Left ventricle myocardium inferior (tissue), 1 donor: Measurements from ENCODE around the gene CLEC2D. TPM values are rescaled to one million over a fixed set of nuclear protein-coding genes. Genes with fewer than 3 reads are reported as not detected.

Experiments
- DNase-seq: peaks from one replicate; pipeline ENCODE4 v3.0.0-alpha.2; 2020
- H3K27ac ChIP-seq: fragments of 200-600 bp; replicated peaks from 2 replicates; pipeline ENCODE4 v1.8.0; 2021
- H3K27me3 ChIP-seq: fragments of 200-600 bp; 2 replicates; pipeline ENCODE4 v1.8.0; 2021; ENCODE audit warnings: low read depth
- H3K36me3 ChIP-seq: fragments of 200-600 bp; 2 replicates; pipeline ENCODE4 v1.8.0; 2021
- H3K4me1 ChIP-seq: fragments of 200-600 bp; 2 replicates; pipeline ENCODE4 v1.8.0; 2021
- H3K4me3 ChIP-seq: fragments of 200-600 bp; 2 replicates; pipeline ENCODE4 v1.8.0; 2021; ENCODE audit warnings: mild to moderate bottlenecking, moderate library complexity
- H3K9me3 ChIP-seq: fragments of 200-600 bp; replicated peaks from 2 replicates; pipeline ENCODE4 v1.8.0; 2021
- intact Hi-C: fragments of 100-400 bp; cut with micrococcal nuclease; formaldehyde crosslinking; loops from one replicate; pipeline ENCODE4 v1.11.0; 2022
- total RNA-seq: library from RNA; stranded (reverse); fragmentation: NEBNext Ultra II Directional; extraction: Animal tissue kit (Norgen Biotek cat#: 25700); gene quantifications from one replicate; pipeline ENCODE4 v1.2.1, GENCODE V29; 2021
- TF ChIP-seq, protein P1 (sequence below): fragments of 200-600 bp; IDR thresholded peaks from 2 replicates; pipeline ENCODE4 v1.8.0; 2021; ENCODE audit warnings: antibody characterized with exemption, mild to moderate bottlenecking, borderline replicate concordance
- donor health status: DM: no; HTN: yes; CAD: no; lungs with severe emphysema.

The CLEC2D gene
- total RNA-seq, 1 donor from 2014 or later: 3.3 TPM

DNA sequence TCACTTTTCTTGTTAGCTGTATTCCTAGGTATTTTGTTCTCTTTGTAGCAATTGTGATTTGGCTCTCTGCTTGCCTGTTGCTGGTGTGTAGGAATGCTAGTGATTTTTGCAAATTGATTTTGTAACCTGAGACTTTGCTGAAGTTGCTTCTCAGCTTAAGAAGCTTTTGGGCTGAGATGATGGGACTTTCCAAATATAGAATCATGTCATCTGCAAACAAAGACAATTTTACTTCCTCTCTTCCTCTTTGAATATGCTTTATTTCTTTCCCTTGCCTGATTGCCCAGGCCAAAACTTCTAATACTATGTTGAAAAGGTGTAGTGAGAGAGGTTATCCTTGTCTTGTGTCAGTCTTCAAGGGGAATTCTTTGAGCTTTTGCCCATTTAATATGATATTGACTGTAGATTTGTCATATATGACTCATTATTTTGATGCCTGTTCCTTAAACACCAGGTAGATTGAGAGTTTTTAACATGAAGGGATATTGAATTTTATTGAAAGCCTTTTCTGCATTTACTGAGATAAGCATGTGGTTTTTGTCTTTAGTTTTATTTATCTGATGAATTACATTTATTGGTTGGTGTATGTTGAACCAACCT lies 36.7 kb downstream of the CLEC2D start:
- no peaks in the 10 kb centered on the region for H3K4me1 ChIP-seq
- intact Hi-C loops: loop anchor here (5.0 kb wide), 1 partner anchor 74 kb away; no protein-coding TSS in a partner anchor
- H3K4me3 ChIP-seq: no peak overlapping the region
- no peaks in the 10 kb centered on the region for H3K27me3 ChIP-seq
- H3K9me3 ChIP-seq: peaks cover 10% of the 10 kb centered on the region
- H3K36me3 ChIP-seq: no peaks in the 10 kb centered on the region
- DNase-seq: no peak
- TF ChIP-seq, protein P1, sequence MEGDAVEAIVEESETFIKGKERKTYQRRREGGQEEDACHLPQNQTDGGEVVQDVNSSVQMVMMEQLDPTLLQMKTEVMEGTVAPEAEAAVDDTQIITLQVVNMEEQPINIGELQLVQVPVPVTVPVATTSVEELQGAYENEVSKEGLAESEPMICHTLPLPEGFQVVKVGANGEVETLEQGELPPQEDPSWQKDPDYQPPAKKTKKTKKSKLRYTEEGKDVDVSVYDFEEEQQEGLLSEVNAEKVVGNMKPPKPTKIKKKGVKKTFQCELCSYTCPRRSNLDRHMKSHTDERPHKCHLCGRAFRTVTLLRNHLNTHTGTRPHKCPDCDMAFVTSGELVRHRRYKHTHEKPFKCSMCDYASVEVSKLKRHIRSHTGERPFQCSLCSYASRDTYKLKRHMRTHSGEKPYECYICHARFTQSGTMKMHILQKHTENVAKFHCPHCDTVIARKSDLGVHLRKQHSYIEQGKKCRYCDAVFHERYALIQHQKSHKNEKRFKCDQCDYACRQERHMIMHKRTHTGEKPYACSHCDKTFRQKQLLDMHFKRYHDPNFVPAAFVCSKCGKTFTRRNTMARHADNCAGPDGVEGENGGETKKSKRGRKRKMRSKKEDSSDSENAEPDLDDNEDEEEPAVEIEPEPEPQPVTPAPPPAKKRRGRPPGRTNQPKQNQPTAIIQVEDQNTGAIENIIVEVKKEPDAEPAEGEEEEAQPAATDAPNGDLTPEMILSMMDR: no peak
- no peak overlapping the region for H3K27ac ChIP-seq

DNA sequence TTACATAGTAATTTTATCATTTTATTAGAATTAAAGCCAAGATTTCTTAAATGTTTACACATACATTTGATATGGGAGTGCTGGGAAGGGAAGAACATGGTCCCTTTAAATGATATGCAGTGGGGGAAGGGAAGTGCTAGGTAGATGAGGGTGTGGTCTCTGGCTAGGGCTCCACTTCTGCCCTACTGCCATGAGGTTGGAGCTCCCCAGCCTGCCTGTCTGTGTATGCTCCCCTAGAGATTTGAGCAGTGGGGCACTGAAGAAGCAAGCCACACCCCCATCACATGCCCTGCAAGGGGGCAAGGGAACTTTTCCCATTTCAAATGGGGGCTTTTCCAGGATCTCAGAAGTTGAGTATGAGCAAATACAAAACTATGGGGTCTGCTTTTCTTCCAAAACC lies 37.8 kb downstream of the CLEC2D start:
- intact Hi-C loops: loop anchor here (5.0 kb wide), 1 partner anchor 75 kb away; no protein-coding TSS in a partner anchor
- TF ChIP-seq, protein P1: no peak
- peaks cover 4% of the 10 kb centered on the region for H3K9me3 ChIP-seq
- H3K4me3 ChIP-seq: no peak overlapping the region
- H3K36me3 ChIP-seq: no peaks in the 10 kb centered on the region
- DNase-seq: no peak
- H3K4me1 ChIP-seq: no peaks in the 10 kb centered on the region
- H3K27ac ChIP-seq: no peak overlapping the region
- no peaks in the 10 kb centered on the region for H3K27me3 ChIP-seq

DNA sequence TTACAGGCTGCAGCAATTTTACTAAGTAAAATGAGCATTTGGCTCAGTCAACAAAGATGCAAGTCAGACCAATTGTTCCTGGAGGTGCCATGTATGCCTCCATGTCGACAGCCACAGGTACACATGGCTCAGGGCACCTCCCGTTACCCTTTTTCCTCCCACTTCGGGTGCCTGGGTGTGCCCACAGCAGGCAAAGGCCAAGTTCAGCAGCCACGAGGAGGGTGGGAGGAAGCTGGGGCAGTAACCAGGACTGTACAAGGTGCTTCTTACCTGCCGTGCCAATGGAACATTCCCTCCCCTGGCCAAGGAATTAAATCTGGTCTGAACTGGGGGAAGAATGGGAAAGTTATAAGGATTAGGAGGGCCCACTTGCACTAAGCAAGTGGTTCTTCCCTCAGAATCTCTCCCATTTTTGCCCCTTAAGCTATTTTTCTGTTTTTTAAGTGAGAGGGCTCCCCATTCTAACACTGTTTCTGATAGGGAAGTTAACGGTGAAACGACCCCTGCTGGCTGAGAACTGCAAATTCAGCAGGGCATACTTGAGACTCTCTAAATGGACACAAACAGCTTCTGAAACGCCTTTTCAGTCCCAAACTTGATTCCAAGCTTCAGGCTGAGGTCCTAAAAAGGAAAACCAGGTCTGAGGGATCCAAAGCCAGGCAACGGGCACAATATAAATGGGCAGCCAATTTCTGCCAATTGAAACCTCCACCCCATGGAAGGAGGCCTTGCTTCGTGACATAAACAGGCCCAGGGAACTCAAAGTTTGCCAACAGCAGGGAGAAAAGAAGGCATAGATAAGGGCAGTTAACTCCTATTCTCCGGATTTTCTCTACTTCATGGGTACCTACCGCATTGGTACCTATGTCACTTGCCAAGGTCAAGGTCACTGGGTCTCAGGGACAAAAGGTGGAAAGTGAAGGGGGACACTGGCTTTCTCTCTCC lies 38.6 kb downstream of the CLEC2D start:
- DNase-seq: peak; percentile 34
- TF ChIP-seq, protein P1: peak; percentile 84
- Histone ChIP-seq H3K27me3 (no peaks in the 10 kb centered on the region), H3K4me1 (no peaks in the 10 kb centered on the region), H3K4me3 (no peak overlapping the region), H3K9me3 (peaks cover 4% of the 10 kb centered on the region), H3K36me3 (no peaks in the 10 kb centered on the region), H3K27ac (no peak overlapping the region)
- intact Hi-C loops: loop anchor here (5.0 kb wide), 1 partner anchor 76 kb away; no protein-coding TSS in a partner anchor

DNA sequence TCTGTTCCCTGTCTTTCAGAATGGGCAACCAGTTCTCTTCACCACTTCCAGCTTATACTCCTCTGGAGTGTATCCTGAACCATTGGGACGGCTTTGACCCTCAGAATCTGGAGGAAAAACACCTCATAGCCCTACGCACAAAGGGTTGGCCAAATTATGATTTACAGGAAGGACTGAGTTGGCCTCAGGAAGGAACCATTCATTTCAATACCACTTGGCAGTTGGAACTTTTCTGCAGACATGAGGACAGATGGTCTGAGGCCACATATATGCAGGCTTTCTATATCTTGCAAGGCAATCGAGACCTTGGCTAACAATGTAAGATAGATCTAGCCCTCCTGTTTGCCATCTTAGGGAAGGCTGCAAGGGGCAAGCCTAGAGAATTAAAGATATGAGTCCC lies 39.3 kb downstream of the CLEC2D start:
- Histone ChIP-seq H3K27ac (no peak overlapping the region), H3K4me1 (no peaks in the 10 kb centered on the region), H3K4me3 (no peak overlapping the region), H3K27me3 (no peaks in the 10 kb centered on the region), H3K36me3 (no peaks in the 10 kb centered on the region), H3K9me3 (peaks cover 4% of the 10 kb centered on the region)
- no peak for DNase-seq
- intact Hi-C loops: loop anchor here (5.0 kb wide), 1 partner anchor 77 kb away; no protein-coding TSS in a partner anchor
- TF ChIP-seq, protein P1: no peak

DNA sequence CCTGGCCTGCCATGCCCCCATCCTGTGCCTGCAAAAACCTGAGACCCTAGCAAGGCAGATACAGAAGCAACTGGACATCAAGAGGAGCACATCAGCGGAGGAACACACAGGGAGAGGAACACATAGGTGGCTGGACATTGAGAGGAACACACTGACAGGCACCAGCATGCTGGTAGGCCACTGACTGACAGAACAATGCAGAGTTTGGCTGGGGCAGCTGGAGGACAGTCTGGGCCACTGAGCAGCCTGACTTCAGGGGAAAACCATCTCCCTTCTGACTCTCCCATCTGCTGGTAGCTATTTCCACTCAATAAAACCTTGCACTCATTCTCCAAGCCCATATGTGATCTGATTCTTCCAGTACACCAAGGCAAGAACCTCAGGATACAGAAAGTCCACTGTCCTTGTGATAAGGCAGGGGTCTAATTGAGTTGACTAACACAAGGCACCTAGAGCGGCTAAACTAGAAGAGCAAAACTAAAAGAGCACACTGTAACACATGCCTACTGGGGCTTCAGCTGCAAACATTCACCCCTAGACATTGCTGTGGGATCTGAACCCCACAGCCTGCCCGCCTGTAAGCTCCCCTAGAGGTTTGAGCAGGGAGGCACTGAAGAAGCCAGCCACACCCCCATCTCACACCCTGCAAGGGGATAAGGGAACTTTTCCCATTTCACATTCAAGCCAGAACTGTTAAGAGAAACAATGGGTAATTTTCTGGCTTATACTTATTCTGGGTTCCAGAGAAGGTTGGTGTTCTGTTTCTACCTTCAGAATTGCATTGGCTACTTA lies 41.3 kb downstream of the CLEC2D start:
- TF ChIP-seq, protein P1: no peak
- Histone ChIP-seq H3K36me3 (no peaks in the 10 kb centered on the region), H3K27me3 (no peaks in the 10 kb centered on the region), H3K9me3 (no peaks in the 10 kb centered on the region), H3K4me3 (no peak overlapping the region), H3K27ac (no peak overlapping the region), H3K4me1 (no peaks in the 10 kb centered on the region)
- intact Hi-C loops: no loop called here
- no peak for DNase-seq
